Measurements from ENCODE around the gene COLGALT1. TPM values are rescaled to one million over a fixed set of nuclear protein-coding genes. Genes with fewer than 3 reads are reported as not detected.

The COLGALT1 gene
- total and polyA plus RNA-seq, 2 of the 8 experiments (the other 6 are each of a cell fraction or from before 2014, with no cell fraction given) = 44.7 to 58.1 TPM

GRCh38 chr19:17515408-17516149 lies 39.9 kb upstream of the COLGALT1 start:
- Histone ChIP-seq H2AK5ac (ENCODE audit: low read depth, low read length) (no peak overlapping the region), H3K56ac (replicated peaks; ENCODE audit: insufficient read length, low read depth, low read length) (no peak overlapping the region), H3K4me2 (ENCODE audit: insufficient read depth in 1 of 2, low read depth in 2 of 2, low read length in 2 of 2) (no peak overlapping the region), H3K27ac (ENCODE audit: low read depth, low read length) (no peak overlapping the region), H2BK20ac (ENCODE audit: low read length) (no peak overlapping the region), H3K27me3 (replicated peaks in 1 of 4; ENCODE audit: control insufficient read depth in 3 of 4, extremely low read depth in 1 of 4, insufficient read depth in 3 of 4, low read length in 3 of 4) (no peaks in the 10 kb centered on the region; a peak in 1 of 7 replicates), H3K14ac (ENCODE audit: insufficient read length) (no peak overlapping the region), H3K4me1 (replicated peaks in 1 of 4; ENCODE audit: control insufficient read depth in 3 of 4, insufficient read depth in 4 of 4, low read length in 3 of 4) (peaks cover 0 to 6% (median under 1%) of the 10 kb centered on the region in 4 experiments; a peak in 2 of 7 replicates), H4K20me1 (replicated peaks in 1 of 2; ENCODE audit: control insufficient read depth in 1 of 2, insufficient read depth in 2 of 2, low read length in 2 of 2) (peaks cover 0 to 2% of the 10 kb centered on the region in 2 experiments), H4K5ac (ENCODE audit: insufficient read length, low read depth, low read length) (no peak overlapping the region), H2BK15ac (ENCODE audit: low read length) (no peak overlapping the region), H3K79me1 (ENCODE audit: low read depth, low read length) (no peaks in the 10 kb centered on the region), H3K4me3 (ENCODE audit: extremely low read depth in 1 of 4, insufficient read depth in 2 of 4, low read depth in 3 of 4, low read length in 4 of 4) (no peak overlapping the region), H3K23me2 (ENCODE audit: low read depth, low read length) (peaks cover 3% of the 10 kb centered on the region; the same call in 1 of the 2 replicates), H4K8ac (ENCODE audit: extremely low read depth, insufficient read depth, low read length) (no peak overlapping the region), H3K9me3 (ENCODE audit: insufficient read depth in 2 of 2, low read depth in 1 of 2, low read length in 1 of 2) (peaks cover 8% of the 10 kb centered on the region in 2 experiments), H3K36me3 (ENCODE audit: control insufficient read depth in 2 of 4, insufficient read depth in 4 of 4, low read length in 3 of 4) (peaks cover 6 to 15% (median 9%) of the 10 kb centered on the region in 4 experiments; a peak in 5 of 8 replicates), H2BK12ac (ENCODE audit: low read depth, low read length) (no peak overlapping the region), H2BK5ac (ENCODE audit: low read depth, low read length) (no peak overlapping the region), H3K23ac (ENCODE audit: insufficient read length) (no peak overlapping the region), H3K9ac (replicated peaks in 1 of 4; ENCODE audit: extremely low read depth in 1 of 4, low read depth in 3 of 4, low read length in 3 of 4) (no peak overlapping the region), H2AFZ (ENCODE audit: low read length) (no peak overlapping the region), H2BK120ac (replicated peaks; ENCODE audit: low read depth, low read length) (no peak overlapping the region), H4K91ac (replicated peaks; ENCODE audit: insufficient read length, low read length) (no peak overlapping the region), H3K79me2 (ENCODE audit: control insufficient read depth in 1 of 2, insufficient read depth in 2 of 2, low read length in 2 of 2) (peaks cover 0 to 1% of the 10 kb centered on the region in 2 experiments; a peak in 1 of 4 replicates), H3K18ac (ENCODE audit: extremely low read depth, low read length) (no peak overlapping the region), H3K4ac (replicated peaks; ENCODE audit: insufficient read length, low read depth, low read length) (no peak overlapping the region)
- ChIA-PET CTCF (ENCODE audit: partially characterized antibody) (interaction anchor here (1.3 to 14.0 kb wide), 2 partner anchors 17 to 18 kb away, joined by 3 to 130 read pairs; no protein-coding TSS in a partner anchor), POLR2A (ENCODE audit: partially characterized antibody) (interaction anchor here (0.6 to 6.0 kb wide), 5 partner anchors 9 to 354 kb away, joined by 3 to 58 read pairs (median 3); a partner anchor contains a TSS)
- TF ChIP-seq JUN (IDR thresholded peaks at IDR 0.05; ENCODE audit: low read depth, low read length) (no peak), RAD21 (IDR thresholded peaks at IDR 0.05 in 1 of 2, conservative IDR thresholded peaks at IDR 0.05 in 1 of 2; ENCODE audit: low read depth in 2 of 2, low read length in 2 of 2) (no peak)
- FAIRE-seq (no peak), DNase-seq (ENCODE audit: low read depth in 1 of 2, low spot score in 2 of 2) (no peak)
- WGBS, 2 experiments (ENCODE audit: extremely low coverage in 1 of 2, insufficient coverage in 1 of 2, insufficient read length in 1 of 2, insufficient replicate concordance in 2 of 2, low coverage in 1 of 2, low lambda C conversion rate in 2 of 2, missing lambda C conversion rate in 1 of 2) = 84% methylated on average over 15 of the region's 15 CpGs; no CpG with 5 or more reads in 1 of the 2 experiments
